HFF-Myc (cell line): Measurements from ENCODE around the gene TMEM208.

Experiments
- DNase-seq: peaks from one replicate; pipeline ENCODE4 v3.0.0-alpha.2; 2011; ENCODE audit warnings: low read depth; ENCODE audit errors: extremely low read depth
- H3K4me3 ChIP-seq: replicated peaks from 2 replicates; pipeline ENCODE4 v1.5.1; 2011; ENCODE audit warnings: low read depth, mild to moderate bottlenecking, control low read depth, low read length
- TF ChIP-seq, protein P1 (sequence below): IDR thresholded peaks from 2 replicates; pipeline ENCODE4 v1.5.1; 2012; ENCODE audit warnings: mild to moderate bottlenecking, low read depth, low read length, control low read depth; ENCODE audit errors: missing control alignments

TMEM208 gene

GRCh38 chr16:67187175-67187890, 39.6 kb upstream of the TMEM208 start:
- TF ChIP-seq, protein P1, sequence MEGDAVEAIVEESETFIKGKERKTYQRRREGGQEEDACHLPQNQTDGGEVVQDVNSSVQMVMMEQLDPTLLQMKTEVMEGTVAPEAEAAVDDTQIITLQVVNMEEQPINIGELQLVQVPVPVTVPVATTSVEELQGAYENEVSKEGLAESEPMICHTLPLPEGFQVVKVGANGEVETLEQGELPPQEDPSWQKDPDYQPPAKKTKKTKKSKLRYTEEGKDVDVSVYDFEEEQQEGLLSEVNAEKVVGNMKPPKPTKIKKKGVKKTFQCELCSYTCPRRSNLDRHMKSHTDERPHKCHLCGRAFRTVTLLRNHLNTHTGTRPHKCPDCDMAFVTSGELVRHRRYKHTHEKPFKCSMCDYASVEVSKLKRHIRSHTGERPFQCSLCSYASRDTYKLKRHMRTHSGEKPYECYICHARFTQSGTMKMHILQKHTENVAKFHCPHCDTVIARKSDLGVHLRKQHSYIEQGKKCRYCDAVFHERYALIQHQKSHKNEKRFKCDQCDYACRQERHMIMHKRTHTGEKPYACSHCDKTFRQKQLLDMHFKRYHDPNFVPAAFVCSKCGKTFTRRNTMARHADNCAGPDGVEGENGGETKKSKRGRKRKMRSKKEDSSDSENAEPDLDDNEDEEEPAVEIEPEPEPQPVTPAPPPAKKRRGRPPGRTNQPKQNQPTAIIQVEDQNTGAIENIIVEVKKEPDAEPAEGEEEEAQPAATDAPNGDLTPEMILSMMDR: no peak
- H3K4me3 ChIP-seq: no peak overlapping the region
- no peak for DNase-seq

GRCh38 chr16:67188323-67188722, 38.6 kb upstream of the TMEM208 start:
- TF ChIP-seq, protein P1: no peak
- no peak for DNase-seq
- no peak overlapping the region for H3K4me3 ChIP-seq

DNA sequence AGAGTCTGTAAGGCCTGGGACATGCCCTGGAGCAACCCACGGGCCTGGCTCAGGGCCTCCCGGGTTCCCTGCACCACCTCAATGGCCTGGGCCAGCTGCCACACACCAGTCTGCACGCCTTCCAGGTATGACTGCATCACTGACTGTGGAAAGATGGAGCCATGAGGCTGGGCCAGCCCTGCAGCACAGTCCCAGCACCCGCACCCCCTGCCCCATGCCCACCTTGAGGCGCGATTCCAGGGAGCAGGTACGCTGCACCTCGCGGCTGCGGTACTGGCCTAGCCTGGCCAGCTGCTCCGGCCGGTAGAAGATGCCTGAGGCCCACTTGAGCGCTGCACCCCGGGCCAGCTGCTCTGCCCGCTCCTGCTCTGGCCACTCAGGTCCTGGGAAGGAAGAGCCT, 38.1 kb upstream of the TMEM208 start:
- TF ChIP-seq, protein P1: no peak
- DNase-seq: no peak
- H3K4me3 ChIP-seq: no peak overlapping the region

DNA sequence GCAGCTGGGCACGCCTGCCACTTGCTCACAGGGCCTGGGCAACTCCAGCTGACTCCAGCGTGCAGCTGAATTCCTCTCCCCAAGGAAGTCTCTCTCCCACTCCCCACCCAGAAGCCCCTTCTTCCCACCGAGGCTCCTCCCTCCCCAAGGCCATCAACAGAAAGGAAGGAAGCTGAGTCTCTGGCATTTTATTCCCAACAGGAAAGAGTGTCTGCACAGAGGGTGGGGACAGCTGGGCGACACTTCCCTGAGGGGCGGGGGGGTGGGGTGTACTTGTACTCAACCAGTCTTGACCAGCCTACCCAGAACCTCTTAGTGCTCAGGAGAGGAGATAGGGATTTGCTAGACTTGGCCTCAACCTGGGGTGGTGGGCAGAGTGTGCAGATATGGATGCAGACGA, 36.9 kb upstream of the TMEM208 start, which contains the start of gene EXOC3L1:
Gene EXOC3L1, minus strand, starts transcription at position 96 of the 400 bp plus-strand sequence. CDS start 460 bp downstream, outside the sequence.
- H3K4me3 ChIP-seq: no peak within 1 kb of the TSS
- TF ChIP-seq, protein P1: no peak
- DNase-seq: no peak

GRCh38 chr16:67190448-67191399, 36.2 kb upstream of the TMEM208 start:
- H3K4me3 ChIP-seq: no peak overlapping the region
- no peak for DNase-seq
- TF ChIP-seq, protein P1: no peak

DNA sequence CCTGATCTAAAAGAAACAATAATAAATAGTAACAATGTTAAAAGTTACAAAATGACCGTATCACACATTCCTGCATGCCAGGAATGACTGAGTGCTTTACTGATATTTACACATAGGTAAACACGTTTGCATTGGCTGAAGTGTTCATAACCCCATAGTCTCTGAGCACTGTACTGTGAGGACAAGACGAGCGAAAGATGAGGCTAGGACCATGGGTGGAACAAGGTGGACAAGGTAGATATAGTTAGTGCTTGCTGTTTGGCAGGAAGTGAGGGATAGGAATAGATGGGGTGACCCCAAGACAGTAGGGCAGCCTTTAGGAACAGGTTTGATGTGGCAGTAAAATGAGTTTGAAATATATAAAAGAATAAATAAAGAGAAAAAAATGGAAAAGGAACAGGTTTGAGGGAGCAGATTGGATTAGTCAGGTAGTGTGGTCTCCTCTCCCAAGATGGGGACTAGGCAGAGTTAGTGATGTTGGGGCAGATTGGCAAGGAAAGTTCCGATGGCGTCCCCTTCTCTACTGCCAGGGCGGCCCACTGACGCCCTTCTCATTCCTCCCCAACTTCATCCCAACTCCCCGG, 35.4 kb upstream of the TMEM208 start:
- no peak for DNase-seq
- TF ChIP-seq, protein P1: no peak
- H3K4me3 ChIP-seq: peak overlapping the region; percentile 100
